HG02571 (cell line): ENCODE results near the gene NR5A1.

ENCODE experiments used
- ATAC-seq: cut with Tn5 transposase; IDR thresholded peaks from one replicate; pipeline ENCODE4 v1.9.1; 2021; ENCODE audit warnings: mild to moderate bottlenecking, moderate library complexity; ENCODE audit not compliant: unreplicated experiment

Gene NR5A1

DNA sequence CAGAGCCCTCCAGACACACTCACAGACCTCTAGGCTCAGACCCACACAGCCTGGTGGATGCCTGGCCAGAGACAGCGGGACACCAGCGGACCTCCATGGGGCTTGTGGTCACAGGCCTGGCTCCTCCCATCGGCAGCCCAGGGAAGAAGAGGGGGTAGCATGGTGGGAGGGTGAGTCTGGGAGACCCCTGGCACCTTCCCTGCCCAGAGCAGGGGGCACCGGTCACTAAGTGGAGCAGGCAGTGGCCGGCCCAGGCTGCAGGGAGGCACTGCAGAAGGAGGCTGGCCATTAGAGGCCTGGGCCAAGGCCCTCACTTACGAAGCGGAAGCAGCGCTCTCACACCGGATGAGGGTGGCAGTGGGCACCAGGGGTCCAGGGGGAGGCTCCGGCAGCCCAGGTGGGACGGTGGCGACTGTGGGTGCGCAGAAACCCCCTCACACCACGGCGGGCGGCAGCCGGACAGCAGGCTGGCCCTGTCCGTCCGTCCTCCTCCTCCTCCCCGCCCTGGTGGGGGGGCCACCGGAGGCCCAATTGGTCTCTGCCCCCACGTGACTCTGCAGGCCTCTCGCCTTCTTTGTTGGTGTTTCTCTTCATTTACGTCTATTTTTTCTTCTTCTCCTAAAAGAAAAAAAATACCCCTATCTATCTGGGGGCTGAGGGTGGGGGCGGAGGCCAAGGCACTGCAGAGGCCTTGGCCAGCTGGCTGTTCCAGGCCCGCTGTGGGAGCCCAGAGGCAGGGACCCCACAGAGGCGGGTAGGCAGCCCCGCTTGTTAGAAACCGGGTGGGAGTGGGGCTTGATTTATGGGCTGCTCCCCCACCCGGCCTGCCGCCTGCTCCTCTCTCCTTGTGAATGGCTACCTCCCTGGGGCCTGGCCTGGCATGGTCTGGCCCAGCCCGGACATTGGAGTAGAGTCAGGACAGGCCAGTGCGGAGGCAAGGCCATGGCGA is at the start of gene NR5A1:
NR5A1 (minus strand) TSS at position 469 of the 949 bp plus-strand sequence. CDS start 4,004 bp downstream, outside the sequence.
- no peak for ATAC-seq

DNA sequence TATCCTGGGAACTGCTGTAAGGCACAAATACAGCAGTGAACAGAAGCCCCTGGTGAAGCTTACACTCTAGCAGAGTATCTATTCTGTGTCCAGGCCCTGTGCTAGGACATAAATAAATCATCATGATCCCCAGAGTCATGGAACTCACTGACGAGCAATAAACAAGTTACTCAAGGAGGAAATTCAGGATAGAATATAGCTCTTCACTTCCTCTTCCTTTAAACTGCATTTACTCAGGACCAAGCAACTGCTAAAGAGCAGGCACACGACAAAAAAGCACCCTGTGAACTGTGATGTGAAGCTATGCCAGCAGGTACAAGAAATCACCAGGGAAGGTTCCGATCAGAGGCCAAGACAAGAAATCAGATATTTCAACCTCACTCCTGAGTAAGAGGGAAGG is 47.8 kb upstream of the NR5A1 start:
- ATAC-seq, result no peak

DNA sequence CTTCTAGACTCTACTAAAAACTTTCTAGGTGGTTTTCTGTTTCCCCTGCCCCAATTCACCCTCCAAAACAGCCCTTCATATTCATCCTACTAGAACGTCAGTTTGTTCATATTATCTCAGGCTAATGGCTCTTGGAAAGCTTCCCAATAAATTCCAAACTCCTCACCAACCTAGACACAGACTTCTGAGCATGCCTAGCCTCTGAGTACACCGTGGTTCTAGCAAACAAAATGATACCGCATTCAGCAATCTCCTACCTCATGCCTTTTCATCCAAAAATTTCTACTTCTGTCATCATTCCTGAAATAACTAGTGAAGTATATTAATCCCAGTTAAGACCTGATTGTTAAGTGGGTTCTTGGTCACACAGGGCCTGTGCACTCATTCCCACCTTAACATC is 46.5 kb upstream of the NR5A1 start:
- no peak for ATAC-seq

DNA sequence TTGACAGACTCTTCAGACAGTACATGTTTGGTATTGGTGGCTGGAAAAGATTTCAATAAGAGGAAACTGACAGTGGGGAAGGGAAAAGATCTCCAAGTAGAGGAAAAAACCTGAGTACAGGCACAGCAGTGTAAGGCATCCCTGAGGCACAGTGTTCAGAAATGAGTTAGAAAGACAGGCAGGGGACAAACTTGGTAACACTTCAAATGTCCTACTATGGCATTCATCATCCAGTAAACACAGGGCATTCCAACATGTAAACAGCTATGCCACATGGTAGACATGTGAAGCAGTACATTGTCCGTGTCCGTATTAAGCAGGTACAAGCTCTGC is 45.0 kb upstream of the NR5A1 start:
- no peak for ATAC-seq

DNA sequence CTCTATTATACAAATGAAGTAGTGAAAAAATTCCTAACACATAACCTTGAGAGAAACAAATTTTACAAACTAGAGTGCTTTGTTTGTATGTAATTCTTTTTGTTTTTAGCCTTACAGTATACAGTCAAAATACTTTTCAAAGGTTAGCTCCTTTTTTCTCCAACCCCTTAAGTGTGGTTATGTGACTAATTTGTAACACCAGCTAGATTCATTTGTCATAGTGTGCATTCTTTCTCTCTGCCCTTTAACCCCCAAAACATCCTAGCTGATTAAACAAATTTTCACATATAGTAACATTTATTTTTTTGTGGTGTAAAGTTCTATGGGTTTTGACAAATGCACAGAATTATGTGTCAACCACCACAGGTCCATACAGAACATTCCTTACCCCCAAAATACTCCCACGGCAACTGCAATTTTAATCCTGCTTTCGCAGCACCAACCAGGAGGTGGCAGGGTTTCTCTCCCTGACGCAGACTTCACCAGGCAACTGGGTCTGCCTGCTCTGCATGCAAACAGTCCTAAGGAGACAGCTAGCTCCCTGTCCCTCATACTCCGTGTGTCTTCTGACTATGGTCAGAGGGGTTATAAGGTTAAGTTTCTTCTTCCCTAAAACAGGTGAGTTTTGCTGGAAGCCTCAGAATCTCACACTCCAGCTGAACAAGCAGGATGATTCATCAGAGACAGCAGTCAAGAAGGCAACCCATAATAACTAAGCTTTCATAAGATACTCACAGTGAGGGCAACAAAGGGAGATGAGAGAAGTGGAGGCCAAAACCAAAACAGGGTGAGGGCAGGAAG is 44.5 kb upstream of the NR5A1 start:
- no peak for ATAC-seq

DNA sequence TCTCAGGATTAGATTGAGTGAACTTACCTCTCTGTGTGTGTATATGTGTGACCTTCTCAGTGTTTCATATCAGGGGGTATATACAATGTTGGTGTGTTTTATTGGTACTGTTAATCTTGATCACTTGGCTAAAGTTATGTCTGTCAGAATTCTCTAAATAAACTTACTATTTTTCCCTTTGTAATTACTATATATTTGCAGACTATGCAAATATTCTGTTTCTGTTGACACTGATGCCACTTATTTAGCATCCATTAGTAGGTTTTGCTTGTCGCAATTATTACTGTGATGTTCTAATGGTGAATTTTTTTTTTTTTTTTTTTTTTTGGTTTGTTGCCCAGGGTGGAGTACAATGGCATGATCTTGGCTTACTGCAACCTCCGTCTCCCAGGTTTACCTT is 42.9 kb upstream of the NR5A1 start:
- ATAC-seq, result no peak

DNA sequence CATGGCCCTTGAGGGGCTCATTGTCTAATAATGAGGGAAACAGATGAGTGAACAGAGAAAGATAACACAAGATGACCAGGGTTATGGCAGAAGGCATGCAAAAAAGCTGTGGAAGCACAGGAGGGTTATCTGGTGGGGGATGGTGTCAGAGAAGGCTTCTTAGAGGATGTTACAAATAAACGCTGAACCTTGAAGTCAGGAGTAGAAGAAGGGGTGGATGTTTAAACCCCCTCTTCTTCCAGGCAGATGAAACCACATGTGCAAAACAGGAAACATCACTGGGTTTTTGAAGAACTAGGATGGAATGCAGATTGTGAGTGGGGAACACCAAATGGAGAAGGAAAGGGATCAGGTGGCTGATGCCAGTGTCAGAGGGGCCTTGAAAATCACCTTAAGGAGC is 41.8 kb upstream of the NR5A1 start:
- ATAC-seq, result no peak

DNA sequence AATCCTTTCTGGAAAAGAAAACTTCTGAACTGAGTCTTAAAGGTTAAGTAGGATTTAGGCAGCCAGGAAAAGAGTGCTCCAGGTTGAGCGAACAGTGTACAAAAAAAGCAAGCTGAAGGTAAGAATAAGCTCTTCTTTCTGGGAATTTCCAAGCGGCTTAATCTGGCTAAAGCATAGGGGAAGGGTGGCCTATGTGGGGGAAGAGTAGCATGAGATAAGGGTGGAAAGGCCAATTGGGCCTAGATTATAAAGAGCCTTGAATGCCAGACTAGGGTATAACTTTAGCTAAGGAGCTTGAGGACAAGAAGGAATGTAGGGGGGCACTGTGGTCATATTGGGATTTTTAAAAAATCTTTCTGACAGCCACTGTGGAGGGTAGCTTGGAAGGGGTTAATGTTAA is 37.3 kb upstream of the NR5A1 start:
- no peak for ATAC-seq

DNA sequence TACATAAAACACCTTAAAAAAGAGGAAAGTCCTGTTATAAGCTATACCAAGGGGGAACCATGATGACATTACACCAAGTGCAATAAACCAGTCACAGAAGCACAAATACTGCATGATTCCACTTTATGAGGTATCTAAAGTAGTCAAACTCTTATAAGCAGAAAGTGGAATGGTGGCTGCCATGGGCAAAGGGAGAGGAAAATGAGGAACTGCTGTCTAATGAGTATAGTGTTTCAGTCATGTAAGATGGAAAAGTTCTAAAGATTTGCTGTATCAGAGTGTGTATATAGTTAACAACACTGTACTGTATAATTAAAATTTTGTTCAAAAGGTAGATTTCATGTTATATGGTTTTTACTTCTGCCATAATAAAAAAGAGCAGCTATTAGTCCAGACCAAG is 34.6 kb upstream of the NR5A1 start:
- ATAC-seq, result no peak

DNA sequence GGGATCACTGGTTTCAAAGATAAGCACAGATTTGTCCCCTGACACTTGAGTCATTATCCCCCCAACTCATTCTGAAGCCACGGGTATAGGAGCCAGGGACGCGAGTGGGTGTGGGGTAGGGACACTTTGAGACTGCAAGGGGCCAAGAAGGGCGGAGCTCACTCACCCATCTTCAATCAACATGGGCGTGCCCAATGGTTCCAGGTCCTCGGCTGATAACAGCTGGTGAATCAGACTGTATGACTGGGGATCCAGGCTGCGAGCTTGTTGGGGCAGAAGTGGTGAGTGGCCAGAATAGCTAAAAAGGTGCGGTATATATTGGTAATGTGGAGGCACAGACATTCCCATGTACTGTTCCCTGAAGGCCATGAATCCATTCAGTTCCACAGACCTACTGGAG is 30.7 kb upstream of the NR5A1 start:
- ATAC-seq, result no peak

DNA sequence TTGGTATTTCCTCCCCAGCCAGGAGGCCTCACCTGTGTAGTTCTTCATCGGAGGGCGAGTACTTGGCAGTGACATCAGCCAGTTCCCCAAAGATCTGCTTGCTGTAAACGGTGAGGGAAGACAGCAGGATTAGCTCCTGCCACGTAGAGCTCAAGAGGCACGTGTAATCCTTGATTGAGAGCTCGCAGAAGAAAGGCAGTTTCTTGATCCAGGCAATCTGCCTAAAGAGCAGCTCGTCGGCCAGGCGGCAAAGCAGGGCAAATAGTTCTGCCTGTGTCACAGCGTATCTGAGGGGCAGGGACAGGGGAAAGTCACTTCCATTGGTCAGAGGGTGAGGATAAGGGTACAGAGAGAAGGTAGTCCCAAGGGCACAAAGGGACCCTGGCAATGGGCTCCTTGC is 28.6 kb upstream of the NR5A1 start:
- ATAC-seq, result no peak

DNA sequence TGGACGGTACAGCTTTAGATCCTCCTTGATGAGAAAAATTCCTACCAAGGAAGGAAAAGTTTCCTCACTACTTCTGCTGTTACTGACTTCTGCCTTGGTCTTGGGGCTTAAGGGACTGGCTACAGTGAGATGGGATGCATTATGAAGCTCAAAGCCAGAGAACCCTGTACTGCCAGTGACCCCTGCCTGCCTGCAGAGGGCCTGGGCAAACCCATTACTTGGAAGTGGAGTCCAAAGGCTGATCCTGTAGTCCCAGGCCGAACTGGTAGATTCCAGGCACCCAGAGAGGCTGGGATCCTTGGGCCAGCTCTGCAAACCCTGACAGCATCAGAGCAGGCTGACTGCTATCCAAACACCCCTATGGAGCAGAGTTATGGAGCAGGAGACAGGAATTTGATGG is 25.7 kb upstream of the NR5A1 start:
- ATAC-seq, result no peak

DNA sequence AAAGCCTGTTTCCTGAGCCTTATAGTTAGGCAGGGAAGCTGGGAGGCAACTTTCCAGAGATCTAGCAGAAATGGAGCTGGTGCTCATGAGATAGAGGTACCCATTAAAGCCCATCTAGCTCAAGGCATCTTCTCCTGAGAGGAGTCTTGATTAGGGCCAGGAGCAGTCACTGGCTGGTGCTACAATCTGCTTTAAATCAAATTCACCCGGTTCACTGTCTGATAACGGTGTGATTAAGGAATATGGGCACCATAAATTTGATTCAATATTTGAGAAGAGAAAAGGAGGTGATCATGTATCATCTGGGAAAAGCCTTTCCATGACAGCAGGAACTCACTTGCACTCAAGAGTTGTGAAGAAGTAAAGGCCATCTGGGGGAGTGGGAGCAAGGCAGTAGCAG is 23.9 kb upstream of the NR5A1 start:
- ATAC-seq, result no peak

DNA sequence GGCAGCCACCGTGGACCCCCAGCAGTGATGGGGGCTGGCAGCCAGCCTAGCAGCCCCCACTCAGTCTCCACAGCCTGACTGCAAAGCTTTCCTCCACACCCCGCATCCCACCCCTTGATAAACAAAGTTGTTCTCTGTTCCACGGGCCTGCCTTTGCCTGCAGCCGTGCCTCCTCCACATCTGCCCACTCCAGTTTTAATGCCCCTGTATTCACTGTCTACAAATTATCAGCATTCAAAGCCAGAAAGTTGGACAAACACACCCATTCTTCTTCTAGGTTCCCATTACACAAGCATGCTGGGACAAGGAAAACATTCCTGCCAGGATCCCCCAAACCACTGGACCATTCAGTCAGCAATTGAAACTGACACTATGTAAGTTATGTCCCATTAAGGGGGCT is 23.0 kb upstream of the NR5A1 start:
- ATAC-seq, result no peak

DNA sequence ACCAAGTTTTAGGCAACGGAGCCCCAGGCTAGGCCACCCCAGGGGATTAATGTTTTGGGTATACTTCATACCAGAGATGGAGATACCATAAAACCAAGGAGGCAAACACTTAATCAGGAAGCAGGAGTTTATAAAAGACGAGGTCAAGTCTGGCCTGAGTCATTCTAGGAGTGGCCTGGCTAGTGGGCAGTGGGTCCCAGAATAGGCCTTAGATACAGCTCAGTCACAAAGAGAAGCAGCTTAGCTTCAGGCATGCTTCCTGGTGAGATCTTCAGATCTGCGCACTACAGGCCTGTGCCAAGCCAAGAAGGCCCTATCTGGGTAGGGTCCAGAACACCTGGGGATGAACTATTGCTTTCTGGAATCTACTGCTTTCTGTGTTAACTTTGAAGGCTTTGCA is 20.6 kb upstream of the NR5A1 start:
- no peak for ATAC-seq

DNA sequence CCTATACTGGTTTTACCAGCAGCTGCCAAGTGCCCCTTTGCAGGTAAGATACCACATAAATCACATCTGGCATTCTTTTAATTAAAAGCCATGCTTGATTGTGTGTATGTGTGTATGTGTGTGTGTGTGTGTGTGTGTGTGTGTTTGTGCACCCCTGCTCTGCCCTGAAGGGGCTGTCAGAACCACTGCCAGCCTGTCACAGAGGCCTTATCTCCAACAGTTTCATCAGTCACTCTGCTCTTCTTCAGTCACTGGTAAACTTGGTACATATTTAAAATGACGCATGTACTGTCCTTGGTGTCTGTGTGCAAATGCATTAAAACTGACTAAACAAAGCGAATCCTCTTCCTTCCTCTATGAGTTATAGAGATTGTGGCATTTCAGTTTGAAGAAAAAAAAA is 19.0 kb upstream of the NR5A1 start:
- no peak for ATAC-seq

DNA sequence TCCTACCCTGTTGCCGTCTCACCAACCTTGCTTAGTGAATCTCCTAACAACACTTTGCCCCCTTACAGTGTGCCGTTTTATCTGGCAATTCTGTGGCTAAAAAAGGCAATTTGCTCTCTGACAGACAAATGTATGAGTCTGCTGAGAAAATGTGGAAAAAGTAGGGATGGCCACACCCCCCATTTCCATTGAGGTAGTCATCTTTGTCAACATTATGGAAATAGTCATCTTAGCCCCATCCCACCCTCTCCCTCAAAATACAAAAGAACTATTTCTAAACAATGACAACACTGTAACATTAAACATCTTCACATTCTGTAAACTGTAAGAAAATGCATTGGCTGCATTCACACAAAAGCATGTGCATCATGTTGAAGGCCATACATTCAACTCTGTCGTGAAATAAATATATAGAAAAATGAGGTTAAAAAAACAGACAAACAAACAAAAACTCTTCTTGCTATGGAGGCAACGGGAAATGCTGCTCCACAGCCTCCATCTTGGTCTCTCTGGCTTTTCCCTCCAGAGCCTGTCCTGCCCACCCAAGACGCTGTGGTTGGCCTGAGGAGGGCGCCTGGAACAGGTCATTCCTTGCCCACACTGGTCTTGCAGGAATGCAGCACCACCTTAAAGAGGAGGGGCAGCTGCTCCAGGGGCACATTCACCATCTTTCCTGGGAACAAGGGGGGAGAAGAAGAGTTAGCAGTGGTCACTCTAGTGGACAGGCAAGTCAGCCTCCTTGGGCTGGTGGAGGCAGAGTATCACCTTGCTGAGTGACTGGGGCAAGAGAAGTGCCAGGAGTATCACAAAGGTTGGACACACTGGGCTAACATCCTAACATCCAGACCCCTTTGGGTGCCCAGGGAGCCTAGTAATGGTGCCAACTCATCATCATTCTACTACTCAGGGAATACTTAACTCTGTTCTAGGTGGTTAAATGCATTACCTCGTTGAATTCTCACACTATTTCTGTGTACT is 15.2 kb upstream of the NR5A1 start:
- ATAC-seq, result no peak

DNA sequence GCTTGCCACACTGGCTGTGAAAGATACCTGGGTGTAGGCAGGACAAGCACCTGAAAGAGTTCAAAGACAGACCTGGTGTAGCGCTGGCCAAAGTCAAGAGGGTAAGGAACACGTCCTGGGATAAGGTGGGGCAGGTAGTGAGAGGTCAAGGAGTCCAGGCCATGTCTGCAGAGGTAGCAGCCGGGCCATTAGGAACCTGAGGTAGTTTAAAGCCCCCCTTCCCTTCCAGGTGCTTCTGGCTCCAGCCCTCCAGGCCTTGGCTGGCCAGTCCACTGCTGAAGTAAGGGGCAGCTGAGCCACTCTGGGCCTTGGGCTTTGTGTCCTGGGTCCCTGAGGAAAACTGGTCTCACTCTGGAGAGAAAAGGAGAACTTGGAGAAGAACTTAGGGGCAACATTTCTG is 13.9 kb upstream of the NR5A1 start:
- ATAC-seq, result no peak

DNA sequence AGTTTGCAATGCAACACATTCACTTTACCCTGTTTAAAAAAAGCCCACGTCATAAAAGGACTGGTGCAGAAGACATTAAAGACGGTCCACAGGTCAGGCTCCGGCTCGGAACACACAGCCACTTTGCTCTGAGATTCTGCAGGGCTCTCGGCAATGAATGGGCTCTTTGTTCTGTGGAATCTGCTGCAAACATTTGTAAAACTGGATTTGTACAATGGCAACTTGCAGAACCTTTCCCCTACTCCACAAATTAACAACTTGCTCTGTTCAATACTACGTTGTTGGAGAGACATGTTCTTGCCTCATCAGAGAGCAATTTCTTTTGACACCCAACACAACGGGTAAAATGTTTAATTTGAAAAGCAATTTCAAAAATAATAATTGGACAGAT is 13.0 kb upstream of the NR5A1 start:
- ATAC-seq, result no peak

DNA sequence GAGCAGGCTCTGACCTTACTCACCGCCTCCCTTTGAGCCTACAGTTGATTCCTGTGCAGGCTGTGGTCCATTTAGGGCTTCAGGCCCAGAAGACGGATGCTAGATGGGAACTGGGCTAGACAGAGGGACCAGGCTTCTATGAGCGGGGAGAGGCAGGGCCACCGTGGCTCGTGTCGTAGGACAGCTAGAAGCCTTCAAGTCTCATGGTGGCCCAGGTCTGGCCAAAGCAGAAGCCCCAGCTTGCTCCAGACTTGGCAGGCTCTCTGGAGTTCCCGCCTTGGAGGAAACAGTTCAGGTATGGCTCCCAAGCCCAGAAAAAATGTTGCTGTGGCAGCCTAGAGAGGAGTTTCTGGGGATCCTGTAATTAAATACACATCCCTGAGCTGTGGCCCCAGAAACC is 10.9 kb upstream of the NR5A1 start:
- no peak for ATAC-seq

DNA sequence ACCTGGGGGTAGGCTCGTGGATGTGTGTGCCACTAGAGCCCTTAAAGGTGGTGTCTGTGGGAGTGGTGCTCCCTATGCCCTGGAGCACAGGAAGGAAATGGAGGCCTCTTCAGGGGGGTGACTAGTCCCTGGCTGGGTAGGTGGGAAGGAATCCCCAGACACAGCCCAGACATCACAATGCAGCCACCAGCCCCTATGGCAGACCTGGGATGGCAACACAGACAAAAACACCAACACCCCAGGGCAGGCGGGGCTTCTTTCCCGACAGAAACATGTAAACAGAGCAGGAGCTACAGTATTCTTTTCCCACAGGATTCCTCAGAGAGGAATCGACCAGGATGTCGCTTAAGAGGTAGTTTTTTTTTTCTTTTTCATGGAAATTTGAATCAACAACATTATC is 10.4 kb upstream of the NR5A1 start:
- no peak for ATAC-seq
